GM21360 (cell line): Measurements from ENCODE around the gene SDHA.
"Not testable (repeated sequence)": the region's sequence is repeated elsewhere in the genome, so short reads cannot be mapped to it uniquely, and the experiment has no call there.

Experiments
- ATAC-seq: cut with Tn5 transposase; IDR thresholded peaks from one replicate; pipeline ENCODE4 v1.9.1; 2021; ENCODE audit warnings: mild to moderate bottlenecking, moderate library complexity; ENCODE audit not compliant: unreplicated experiment

SDHA gene

DNA sequence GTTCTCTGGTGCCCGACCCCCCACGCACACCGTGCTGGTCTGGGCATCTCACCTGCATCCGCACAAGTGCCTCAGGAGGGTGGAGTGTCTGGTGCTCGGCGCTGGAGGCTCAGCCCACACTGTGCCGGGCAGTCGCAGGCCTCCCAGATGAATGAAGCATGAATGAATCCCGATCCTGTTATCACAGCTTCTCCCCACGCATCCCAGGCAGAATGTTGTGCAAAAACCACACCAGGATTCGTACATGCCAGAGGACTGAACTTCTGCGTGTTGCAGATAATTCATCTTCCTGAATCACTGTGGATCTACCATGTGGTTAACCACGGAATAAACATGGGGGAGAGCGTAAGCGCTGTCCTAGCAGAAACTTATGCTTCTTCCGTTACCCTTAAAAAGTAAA lies 78.8 kb downstream of the SDHA start:
- not testable (repeated sequence) for ATAC-seq

DNA sequence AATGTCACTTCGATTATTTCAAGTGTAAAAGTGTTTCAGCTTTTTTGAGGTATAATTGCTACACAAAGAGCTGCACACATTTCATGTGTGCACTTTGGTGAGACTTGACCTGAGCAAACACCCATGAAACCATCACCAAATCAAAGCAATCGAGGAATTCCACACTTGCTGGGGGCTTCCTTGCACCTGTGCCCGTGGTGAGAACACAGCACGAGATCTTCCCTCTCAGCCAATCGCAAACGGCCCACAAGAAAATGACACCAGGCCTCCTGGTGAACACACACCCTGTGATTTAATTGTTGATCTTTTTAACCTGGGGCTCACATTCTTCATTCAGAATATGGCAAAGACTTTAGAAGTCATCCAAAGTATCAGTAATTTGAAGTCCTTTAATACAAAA lies 79.3 kb downstream of the SDHA start:
- not testable (repeated sequence) for ATAC-seq

DNA sequence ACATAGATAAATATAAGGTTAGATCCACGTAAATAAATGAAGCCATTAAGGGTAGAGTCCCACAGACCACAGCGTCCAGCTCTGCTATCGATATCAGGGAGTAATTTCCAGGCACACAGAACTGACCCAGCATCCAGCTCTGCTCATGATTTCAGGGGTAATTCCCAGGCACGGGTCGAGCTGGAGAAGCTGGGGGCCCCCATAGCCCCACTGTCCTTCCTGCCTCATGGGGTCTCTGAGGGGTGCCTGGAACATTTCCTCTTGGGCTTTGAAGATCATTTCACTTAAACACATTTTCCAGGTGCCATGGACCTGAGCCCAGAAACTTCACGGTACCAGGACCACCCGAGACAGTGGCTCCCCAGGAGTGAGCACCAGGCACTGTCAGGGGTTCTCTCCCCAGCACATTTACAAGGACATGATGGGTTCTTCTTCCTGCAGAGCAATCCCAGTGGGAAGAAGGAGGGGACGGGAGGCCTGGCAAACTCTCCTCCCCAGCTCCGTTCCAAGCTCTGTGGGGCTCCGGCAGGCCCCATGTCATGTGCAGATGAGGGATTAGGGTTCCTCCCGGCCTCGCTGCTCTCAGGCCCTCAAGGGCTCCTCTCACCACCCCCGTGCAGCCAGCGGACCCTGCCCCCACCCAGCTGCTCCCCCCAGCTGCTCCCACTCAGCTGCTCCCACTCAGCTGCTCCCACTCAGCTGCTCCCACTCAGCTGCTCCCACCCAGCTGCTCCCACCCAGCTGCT lies 80.0 kb downstream of the SDHA start:
- not testable (repeated sequence) for ATAC-seq

DNA sequence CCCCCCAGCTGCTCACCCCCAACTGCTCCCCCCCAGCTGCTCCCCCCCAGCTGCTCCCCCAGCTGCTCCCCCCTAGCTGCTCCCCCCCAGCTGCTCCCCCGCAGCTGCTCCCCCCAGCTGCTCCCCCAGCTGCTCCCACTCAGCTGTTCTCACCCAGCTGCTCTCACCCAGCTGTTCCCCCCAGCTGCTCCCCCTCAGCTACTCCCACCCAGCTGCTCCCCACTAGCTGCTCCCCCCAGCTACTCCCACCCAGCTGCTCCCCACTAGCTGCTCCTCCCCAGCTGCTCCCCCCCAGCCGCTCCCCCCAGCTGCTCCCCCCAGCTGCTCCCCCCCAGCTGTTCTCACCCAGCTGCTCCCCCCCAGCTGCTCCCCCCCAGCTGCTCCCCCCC lies 80.6 kb downstream of the SDHA start:
- ATAC-seq = no peak

DNA sequence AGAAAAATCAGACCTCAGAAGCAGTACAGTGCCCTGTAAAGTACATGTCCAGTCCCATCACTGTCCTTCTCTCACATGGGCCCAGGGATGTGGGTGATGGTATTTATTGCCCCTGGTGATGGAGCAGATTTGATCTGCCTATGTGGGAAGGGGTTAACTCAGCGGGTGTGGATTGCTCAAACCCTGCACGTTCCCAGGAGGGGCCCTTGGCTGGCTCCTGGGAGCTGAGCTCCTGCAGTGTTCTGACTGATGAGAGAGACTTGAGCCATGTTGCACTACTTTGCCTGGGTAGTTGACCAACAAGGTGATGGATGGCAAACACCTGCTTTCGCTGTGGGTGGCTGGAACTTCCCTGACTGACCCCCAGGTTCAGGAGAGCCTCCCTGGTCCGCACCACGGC lies 81.8 kb downstream of the SDHA start:
- not testable (repeated sequence) for ATAC-seq

DNA sequence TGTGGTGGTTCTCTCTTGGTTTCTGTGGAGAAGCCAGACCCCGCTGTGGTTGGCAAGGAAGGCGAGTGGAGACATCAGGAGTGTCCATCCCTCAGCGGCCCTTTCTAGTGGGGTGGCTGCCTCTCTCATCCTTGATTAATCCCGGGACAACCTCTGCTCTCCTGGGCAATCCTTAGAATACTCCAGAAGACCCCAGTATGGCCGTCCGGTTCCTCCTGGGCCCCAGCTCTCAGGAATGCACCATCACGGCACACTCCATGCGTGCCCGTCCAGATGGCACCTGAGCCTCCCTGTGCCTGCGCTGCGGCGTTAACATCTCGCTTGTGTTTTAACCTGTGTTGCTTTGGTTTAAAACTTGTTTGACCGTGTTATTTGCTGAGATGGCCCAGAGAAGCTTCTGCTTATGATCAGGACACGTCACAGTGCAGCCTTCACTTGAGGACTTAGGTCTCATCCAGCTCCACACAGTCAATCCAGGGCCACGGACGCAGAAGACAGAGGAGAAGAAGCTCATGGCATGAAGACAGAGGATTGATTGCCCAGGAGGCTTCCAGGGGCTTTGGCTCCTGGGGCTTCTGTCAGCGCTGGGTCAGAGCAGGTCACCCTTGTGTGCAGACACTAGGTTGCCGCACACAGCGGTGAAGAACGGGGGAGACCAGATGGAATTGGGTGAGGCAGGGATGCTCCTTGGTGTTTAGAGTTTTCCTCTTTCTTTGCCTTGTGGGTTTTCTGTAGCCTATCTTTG lies 82.7 kb downstream of the SDHA start:
- not testable (repeated sequence) for ATAC-seq

DNA sequence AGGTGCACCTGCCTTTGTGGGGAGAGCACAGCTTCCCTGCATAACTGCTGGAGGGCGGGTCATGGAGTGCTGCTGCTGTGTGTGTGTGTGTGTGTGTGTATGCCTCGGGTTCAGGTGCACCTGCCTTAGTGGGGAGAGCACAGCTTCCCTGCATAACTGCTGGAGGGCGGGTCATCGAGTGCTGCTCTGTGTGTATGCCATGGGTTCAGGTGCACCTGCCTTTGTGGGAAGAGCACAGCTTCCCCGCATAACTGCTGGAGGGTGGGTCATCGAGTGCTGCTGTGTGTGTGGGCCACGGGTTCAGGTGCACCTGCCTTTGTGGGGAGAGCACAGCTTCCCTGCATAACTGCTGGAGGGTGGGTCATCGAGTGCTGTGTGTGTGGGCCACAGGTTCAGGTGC lies 84.3 kb downstream of the SDHA start:
- not testable (repeated sequence) for ATAC-seq

DNA sequence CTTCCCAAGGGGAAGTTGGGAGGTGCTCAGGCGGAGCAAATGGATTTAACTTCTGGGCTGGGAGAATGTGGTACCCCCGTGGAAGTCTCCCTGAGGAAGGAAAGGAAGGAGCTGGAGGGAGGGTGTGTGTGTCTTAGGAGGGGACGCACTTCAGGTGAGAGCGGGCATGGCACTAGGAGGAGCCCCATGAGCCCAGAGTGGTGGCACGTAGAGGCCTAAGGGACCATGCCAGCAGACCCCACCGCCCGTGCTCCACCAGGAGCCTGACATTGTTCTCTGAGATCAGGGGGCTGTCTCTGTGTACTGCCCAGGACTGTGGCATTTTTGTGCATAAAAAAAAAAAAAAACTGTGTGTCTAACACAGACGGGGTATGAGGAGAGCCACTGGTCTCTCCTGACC lies 84.8 kb downstream of the SDHA start:
- ATAC-seq = no peak

DNA sequence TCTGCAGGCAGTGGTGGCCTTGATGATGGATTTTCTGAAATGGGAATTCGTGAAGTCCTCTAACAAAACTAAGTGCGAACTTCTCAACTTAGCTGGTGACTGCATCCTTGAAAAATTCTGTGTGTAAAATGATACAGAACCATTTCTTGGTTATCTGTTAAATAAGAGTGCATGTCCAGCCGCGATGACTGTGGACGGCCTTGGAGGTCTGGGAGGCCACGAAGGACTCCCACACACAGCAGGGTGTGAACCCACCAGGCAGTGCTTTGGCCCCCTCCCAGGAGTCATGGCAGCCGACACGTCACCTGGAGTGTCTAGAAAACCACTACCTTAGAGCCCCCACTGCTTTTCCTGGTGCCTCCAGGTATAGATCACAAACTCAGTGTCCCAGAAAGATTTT lies 85.6 kb downstream of the SDHA start:
- not testable (repeated sequence) for ATAC-seq

DNA sequence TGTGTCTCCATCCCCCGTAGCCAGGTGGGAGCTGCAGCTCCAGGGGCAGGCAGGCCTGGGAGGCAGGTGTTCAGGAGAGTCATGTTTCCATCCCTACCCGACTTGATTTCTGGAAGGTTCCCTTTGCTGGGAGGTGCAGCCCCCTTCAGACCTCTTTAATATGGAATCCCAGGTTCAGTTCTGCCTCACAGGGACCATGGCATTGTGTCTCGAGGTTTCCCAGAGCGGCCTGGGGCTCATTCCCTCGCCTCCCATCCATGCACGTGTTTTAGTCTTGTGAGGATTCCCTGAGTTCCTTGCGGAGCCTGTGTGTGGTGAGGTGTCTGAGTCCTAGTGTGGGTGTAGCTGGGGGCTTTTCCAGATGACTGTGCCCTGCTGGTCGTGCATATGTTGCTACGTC lies 86.9 kb downstream of the SDHA start:
- ATAC-seq = no peak

DNA sequence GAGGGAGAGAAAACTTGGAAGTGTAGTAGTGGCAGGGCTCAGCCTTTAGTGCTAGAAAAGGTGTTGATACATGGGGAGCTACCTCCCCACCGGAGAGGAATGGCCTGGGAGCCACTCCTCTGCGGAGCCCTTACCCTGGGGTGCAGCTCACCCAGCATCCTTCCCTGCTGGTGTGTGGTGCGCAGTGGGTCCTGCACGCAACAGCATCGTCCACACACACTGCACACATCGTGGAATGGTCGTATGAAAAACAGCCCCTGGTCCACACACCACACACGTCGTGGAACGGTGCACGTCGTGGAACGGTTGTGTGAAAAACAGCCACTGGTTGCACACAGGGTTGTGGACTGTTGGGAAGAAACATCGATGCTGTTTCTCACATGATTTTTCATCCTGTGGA lies 87.3 kb downstream of the SDHA start:
- no peak for ATAC-seq

DNA sequence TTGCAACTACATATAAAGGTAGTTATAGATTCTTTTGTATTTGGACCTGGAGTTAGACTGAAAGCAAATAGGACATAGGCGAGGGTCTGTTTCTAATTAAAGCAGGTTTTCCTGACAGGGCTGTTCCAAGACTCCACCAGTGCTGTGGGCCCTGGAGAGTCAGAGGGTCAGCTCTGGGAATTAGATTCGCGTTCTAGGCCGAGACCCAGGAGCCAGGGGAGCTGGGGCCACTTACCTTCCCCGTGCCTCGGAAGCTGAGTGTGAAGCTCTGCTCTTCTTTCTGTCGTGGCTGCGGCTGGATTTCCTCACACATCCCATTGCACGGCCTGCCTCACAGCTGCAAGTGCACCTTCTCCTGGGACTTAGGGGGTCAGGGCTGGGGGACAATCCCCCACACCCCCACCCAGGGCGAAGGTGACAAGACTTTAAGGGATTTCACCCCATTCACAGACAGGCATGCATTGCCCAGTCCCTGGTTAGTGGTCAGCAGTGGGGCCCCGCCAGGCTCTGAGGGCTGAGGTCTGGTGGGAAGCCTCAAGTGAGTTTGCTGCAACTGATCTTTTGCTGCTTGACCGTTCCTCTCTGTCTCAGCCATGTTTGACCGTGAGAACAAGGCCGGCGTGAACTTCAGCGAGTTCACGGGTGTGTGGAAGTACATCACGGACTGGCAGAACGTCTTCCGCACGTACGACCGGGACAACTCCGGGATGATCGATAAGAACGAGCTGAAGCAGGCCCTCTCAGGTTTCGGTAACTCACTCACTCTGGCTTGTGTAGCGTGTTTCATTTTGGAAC lies 88.1 kb downstream of the SDHA start:
- no peak for ATAC-seq
